HCT116 (cell line): ENCODE measurements around the gene COL23A1.

Source experiments
- ATF3 ChIP-seq: IDR thresholded peaks from 2 replicates; pipeline ENCODE4 v1.6.1; 2012
- CTCF ChIP-seq, 3 experiments: fragments of 200-600 bp in 1 of 3; sonication (generic) in 1 of 3; IDR thresholded peaks in 2 of 3; conservative IDR thresholded peaks in 1 of 3; 2 replicates each; pipeline ENCODE4 v1.5.1; 2012 to 2017; ENCODE audit warnings: low read depth in 2 of 3, low read length in 2 of 3, antibody characterized with exemption in 1 of 3, borderline replicate concordance in 1 of 3, control low read depth in 1 of 3, mild to moderate bottlenecking in 1 of 3, mixed read lengths in 1 of 3, mixed run types in 1 of 3, moderate library complexity in 1 of 3; ENCODE audit not compliant: insufficient read depth in 1 of 3
- EZH2 ChIP-seq: fragments of 200-600 bp; sonication (generic); IDR thresholded peaks from 2 replicates; pipeline ENCODE4 v1.6.1; 2017; ENCODE audit warnings: antibody characterized with exemption, mixed run types
- EZH2phosphoT487 ChIP-seq: fragments of 200-600 bp; IDR thresholded peaks from 2 replicates; pipeline ENCODE4 v1.6.1; 2018; ENCODE audit warnings: antibody characterized with exemption, borderline replicate concordance
- JUND ChIP-seq: IDR thresholded peaks from 2 replicates; pipeline ENCODE4 v1.6.1; 2012
- POLR2A ChIP-seq: IDR thresholded peaks from 2 replicates; pipeline ENCODE4 v1.7.0; 2011; ENCODE audit warnings: borderline replicate concordance; ENCODE audit not compliant: insufficient read depth, insufficient read length; ENCODE audit errors: extremely low read depth
- RAD21 ChIP-seq: IDR thresholded peaks from 2 replicates; pipeline ENCODE4 v1.6.1; 2012; ENCODE audit warnings: low read depth, mild to moderate bottlenecking
- REST ChIP-seq: IDR thresholded peaks from 2 replicates; pipeline ENCODE4 v1.6.1; 2012; ENCODE audit warnings: low read depth
- SIN3A ChIP-seq: IDR thresholded peaks from 2 replicates; pipeline ENCODE4 v1.6.1; 2012; ENCODE audit warnings: low read depth
- SP1 ChIP-seq: IDR thresholded peaks from 2 replicates; pipeline ENCODE4 v1.6.1; 2012; ENCODE audit warnings: low read depth
- YY1 ChIP-seq: IDR thresholded peaks from 2 replicates; pipeline ENCODE4 v1.6.1; 2011; ENCODE audit warnings: low read length, low read depth, moderate library complexity, mild to moderate bottlenecking; ENCODE audit not compliant: insufficient replicate concordance; ENCODE audit errors: extremely low read depth
- TF ChIP-seq, protein P1 (sequence below): IDR thresholded peaks from 2 replicates; pipeline ENCODE4 v1.6.1; 2012
- TF ChIP-seq, protein P2 (sequence below): IDR thresholded peaks from 2 replicates; pipeline ENCODE4 v1.6.1; 2011; ENCODE audit warnings: mild to moderate bottlenecking, low read length, moderate library complexity; ENCODE audit not compliant: insufficient replicate concordance; ENCODE audit errors: extremely low read depth

GRCh38 chr5:178209334-178210072 is 380.7 kb downstream of the COL23A1 start:
- no peak for TF ChIP-seq EZH2
- TF ChIP-seq, protein P1, sequence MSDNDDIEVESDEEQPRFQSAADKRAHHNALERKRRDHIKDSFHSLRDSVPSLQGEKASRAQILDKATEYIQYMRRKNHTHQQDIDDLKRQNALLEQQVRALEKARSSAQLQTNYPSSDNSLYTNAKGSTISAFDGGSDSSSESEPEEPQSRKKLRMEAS, result no peak
- no peak for TF ChIP-seq SIN3A
- TF ChIP-seq RAD21, result no peak
- TF ChIP-seq POLR2A, result no peak
- TF ChIP-seq CTCF (IDR thresholded peaks at IDR 0.05 in 2 of 3, conservative IDR thresholded peaks at IDR 0.05 in 1 of 3; ENCODE audit: borderline replicate concordance in 1 of 3, insufficient read depth in 1 of 3, low read depth in 2 of 3, low read length in 2 of 3), result no peak
- TF ChIP-seq ATF3, result no peak
- TF ChIP-seq REST, result no peak
- TF ChIP-seq SP1, result no peak
- no peak for TF ChIP-seq JUND
- TF ChIP-seq, protein P2, sequence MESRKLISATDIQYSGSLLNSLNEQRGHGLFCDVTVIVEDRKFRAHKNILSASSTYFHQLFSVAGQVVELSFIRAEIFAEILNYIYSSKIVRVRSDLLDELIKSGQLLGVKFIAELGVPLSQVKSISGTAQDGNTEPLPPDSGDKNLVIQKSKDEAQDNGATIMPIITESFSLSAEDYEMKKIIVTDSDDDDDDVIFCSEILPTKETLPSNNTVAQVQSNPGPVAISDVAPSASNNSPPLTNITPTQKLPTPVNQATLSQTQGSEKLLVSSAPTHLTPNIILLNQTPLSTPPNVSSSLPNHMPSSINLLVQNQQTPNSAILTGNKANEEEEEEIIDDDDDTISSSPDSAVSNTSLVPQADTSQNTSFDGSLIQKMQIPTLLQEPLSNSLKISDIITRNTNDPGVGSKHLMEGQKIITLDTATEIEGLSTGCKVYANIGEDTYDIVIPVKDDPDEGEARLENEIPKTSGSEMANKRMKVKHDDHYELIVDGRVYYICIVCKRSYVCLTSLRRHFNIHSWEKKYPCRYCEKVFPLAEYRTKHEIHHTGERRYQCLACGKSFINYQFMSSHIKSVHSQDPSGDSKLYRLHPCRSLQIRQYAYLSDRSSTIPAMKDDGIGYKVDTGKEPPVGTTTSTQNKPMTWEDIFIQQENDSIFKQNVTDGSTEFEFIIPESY, result no peak
- no peak for TF ChIP-seq YY1
- TF ChIP-seq EZH2phosphoT487, result no peak
